Natural killer cell (primary cell): ENCODE data around the gene PLAAT1. TPM values are rescaled to one million over a fixed set of nuclear protein-coding genes. Genes with fewer than 3 reads are reported as not detected.

Experiments
- ATAC-seq, 3 donors: fragments of 150-1000 bp in 2 of 3; fragments of 200-7000 bp in 1 of 3; cut with Tn5 transposase; 1 replicate in 1 of 3; 2 replicates in 2 of 3; pipeline ENCODE4 v1.10.0; 2021; ENCODE audit warnings: mild to moderate bottlenecking in 2 of 3, moderate library complexity in 2 of 3
- DNase-seq, 2 donors: peaks; one replicate each; pipeline versions ENCODE4 v3.0.0 to v3.0.0-alpha.2; 2013 to 2021; ENCODE audit warnings: mixed read lengths in 1 of 2
- H3K27ac ChIP-seq: one replicate; pipeline ENCODE4 v1.5.1; 2013; ENCODE audit warnings: mild to moderate bottlenecking, low read length
- H3K27me3 ChIP-seq: one replicate; pipeline ENCODE4 v1.6.1; 2013; ENCODE audit warnings: low read length; ENCODE audit not compliant: control insufficient read depth, insufficient read depth
- H3K36me3 ChIP-seq: one replicate; pipeline ENCODE4 v1.6.1; 2013; ENCODE audit warnings: low read length; ENCODE audit not compliant: control insufficient read depth, insufficient read depth
- H3K4me1 ChIP-seq: one replicate; pipeline ENCODE4 v1.6.1; 2013; ENCODE audit warnings: low read length; ENCODE audit not compliant: control insufficient read depth, insufficient read depth
- H3K4me3 ChIP-seq: one replicate; pipeline ENCODE4 v1.5.1; 2013; ENCODE audit warnings: low read length
- H3K9me3 ChIP-seq: one replicate; pipeline ENCODE4 v1.6.1; 2013; ENCODE audit warnings: low read length; ENCODE audit not compliant: control insufficient read depth, insufficient read depth
- H3K27ac Mint-ChIP-seq, 2 donors: one replicate each; pipeline ENCODE4 v1.8.0; 2022; ENCODE audit warnings: mild to moderate bottlenecking in 2 of 2, mixed read lengths in 2 of 2, moderate library complexity in 1 of 2
- H3K27me3 Mint-ChIP-seq, 2 donors: one replicate each; pipeline ENCODE4 v1.8.0; 2022; ENCODE audit warnings: low read depth in 2 of 2, mixed read lengths in 2 of 2
- H3K36me3 Mint-ChIP-seq: one replicate; pipeline ENCODE4 v1.8.0; 2022; ENCODE audit warnings: mixed read lengths
- H3K4me1 Mint-ChIP-seq, 2 donors: one replicate each; pipeline ENCODE4 v1.8.0; 2022; ENCODE audit warnings: mixed read lengths in 2 of 2
- H3K4me3 Mint-ChIP-seq: one replicate; pipeline ENCODE4 v1.8.0; 2022; ENCODE audit warnings: mild to moderate bottlenecking, moderate library complexity, mixed read lengths
- H3K9me3 Mint-ChIP-seq, 2 donors: one replicate each; pipeline ENCODE4 v1.8.0; 2022; ENCODE audit warnings: mixed read lengths in 2 of 2
- WGBS: methylation state at CpG from one replicate; pipeline ENCODE4 v1.1.7; 2013; ENCODE audit warnings: missing lambda C conversion rate; ENCODE audit not compliant: insufficient coverage; 5-methylcytosine and 5-hydroxymethylcytosine counted together
- intact Hi-C: fragments of 100-400 bp; cut with micrococcal nuclease; formaldehyde crosslinking; loops from one replicate; pipeline ENCODE4 v1.14.2; 2022
- total RNA-seq, 4 donors: library from RNA; stranded (reverse); fragments of 120-200 nt in 1 of 4; gene quantifications; one replicate each; pipeline versions ENCODE4 v1.2.3 to v1.2.4, GENCODE V29; 2013 to 2022
- TF ChIP-seq, protein P1 (sequence below): fragments of 200-600 bp; IDR thresholded peaks from one replicate; pipeline ENCODE4 v1.8.0; 2022; ENCODE audit warnings: antibody characterized with exemption

The PLAAT1 gene
- total RNA-seq, 3 donors from 2014 or later (not counting 1 experiment from before 2014, with no cell fraction given): not detected

DNA sequence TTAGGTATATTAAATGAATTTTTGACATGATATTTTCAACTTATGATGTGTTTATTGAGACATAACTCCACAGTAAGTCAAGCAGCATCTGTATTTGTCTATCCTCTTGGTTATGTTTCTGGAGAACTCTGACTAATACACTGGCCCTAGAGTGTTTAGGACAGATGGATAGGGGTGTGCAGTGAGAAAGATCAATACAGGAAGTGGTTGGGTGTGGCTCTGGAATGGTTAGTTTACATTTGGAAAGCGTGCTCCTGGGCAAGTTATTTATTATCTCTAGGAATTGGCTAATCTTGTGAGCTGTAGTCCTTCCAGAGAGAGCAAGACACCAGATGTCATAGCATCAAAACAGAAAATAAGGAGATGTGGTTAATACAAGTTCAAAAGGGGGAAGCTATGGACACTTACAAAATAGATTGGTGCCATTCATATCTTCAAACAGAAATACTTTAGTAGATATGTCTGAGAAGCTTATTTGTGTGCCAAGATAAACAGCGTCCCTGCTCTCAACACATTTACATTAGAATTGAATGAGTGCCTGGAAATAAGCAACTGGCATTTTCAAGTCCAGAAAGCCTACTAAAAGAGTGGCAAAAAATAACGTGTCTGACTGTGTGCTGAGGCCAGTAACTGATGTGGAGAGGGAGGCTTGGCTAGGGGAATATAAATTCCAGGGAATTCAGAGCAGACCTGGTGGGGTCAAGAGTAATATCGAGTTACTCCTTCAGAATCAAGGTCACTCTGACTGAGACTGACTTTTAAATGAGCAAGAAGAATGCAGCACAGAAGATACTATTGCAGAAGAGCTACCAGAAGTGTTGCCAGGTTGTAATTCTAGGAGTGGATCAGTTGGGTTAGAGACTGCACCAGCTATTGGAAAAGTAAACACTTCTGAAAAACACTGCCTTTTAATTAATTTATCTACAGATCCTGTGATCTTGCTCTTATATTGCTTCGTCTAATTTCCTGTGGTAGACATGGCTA is 33.4 kb upstream of the PLAAT1 start:
- DNase-seq (no peak), ATAC-seq (no peak)
- no peaks in the 10 kb centered on the region for H3K4me1 ChIP-seq
- no peak overlapping the region for H3K27ac ChIP-seq
- H3K27me3 Mint-ChIP-seq: no peaks in the 10 kb centered on the region
- H3K9me3 Mint-ChIP-seq: peaks cover 0 to 6% of the 10 kb centered on the region in 2 donors
- no peak overlapping the region for H3K4me3 Mint-ChIP-seq
- 61% methylated on average over 5 of the region's 5 CpGs for WGBS
- H3K27ac Mint-ChIP-seq: no peak overlapping the region
- no peaks in the 10 kb centered on the region for H3K36me3 ChIP-seq
- H3K36me3 Mint-ChIP-seq: no peaks in the 10 kb centered on the region
- H3K4me1 Mint-ChIP-seq: no peaks in the 10 kb centered on the region
- H3K9me3 ChIP-seq: no peaks in the 10 kb centered on the region
- H3K4me3 ChIP-seq: no peak overlapping the region
- TF ChIP-seq, protein P1, sequence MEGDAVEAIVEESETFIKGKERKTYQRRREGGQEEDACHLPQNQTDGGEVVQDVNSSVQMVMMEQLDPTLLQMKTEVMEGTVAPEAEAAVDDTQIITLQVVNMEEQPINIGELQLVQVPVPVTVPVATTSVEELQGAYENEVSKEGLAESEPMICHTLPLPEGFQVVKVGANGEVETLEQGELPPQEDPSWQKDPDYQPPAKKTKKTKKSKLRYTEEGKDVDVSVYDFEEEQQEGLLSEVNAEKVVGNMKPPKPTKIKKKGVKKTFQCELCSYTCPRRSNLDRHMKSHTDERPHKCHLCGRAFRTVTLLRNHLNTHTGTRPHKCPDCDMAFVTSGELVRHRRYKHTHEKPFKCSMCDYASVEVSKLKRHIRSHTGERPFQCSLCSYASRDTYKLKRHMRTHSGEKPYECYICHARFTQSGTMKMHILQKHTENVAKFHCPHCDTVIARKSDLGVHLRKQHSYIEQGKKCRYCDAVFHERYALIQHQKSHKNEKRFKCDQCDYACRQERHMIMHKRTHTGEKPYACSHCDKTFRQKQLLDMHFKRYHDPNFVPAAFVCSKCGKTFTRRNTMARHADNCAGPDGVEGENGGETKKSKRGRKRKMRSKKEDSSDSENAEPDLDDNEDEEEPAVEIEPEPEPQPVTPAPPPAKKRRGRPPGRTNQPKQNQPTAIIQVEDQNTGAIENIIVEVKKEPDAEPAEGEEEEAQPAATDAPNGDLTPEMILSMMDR: no peak
- no peaks in the 10 kb centered on the region for H3K27me3 ChIP-seq
- intact Hi-C loops: no loop called here

- no CpG with 5 or more reads among the region's 1 CpG for WGBS
- Histone ChIP-seq H3K4me1 (no peaks in the 10 kb centered on the region), H3K27ac (no peak overlapping the region), H3K27me3 (no peaks in the 10 kb centered on the region), H3K4me3 (no peak overlapping the region), H3K9me3 (no peaks in the 10 kb centered on the region), H3K36me3 (no peaks in the 10 kb centered on the region)
- Mint-ChIP-seq H3K9me3 (peaks cover 0 to 4% of the 10 kb centered on the region in 2 donors), H3K27ac (no peak overlapping the region), H3K4me3 (no peak overlapping the region), H3K36me3 (no peaks in the 10 kb centered on the region), H3K4me1 (no peaks in the 10 kb centered on the region), H3K27me3 (no peaks in the 10 kb centered on the region)
- ATAC-seq: no peak
- DNase-seq: no peak
- TF ChIP-seq, protein P1: no peak
- intact Hi-C loops: no loop called here
These were observed 30.4 kb upstream of the PLAAT1 start for GRCh38 chr3:193210618-193211017.

DNA sequence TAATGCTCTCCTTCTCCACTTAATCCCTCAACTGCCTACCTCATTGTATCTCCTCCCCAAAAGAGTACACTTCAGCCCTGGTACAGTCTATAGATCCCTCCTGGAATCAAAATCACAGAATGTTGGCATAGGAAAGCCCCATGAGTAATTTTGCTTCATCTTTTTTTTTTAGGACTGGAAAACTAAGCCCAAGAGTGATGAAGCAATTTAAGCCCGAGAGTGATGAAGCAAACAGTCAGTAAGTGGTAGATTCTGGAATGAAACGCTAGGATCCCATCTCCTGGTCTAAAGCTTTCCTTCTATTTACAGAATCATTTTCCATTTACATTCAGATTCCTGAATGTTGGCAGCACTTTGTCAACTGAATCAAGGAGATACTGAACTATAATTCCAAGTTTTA is 29.8 kb upstream of the PLAAT1 start:
- Mint-ChIP-seq H3K36me3 (no peaks in the 10 kb centered on the region), H3K4me1 (no peaks in the 10 kb centered on the region), H3K4me3 (no peak overlapping the region), H3K9me3 (peaks cover 0 to 4% of the 10 kb centered on the region in 2 donors), H3K27ac (no peak overlapping the region), H3K27me3 (no peaks in the 10 kb centered on the region)
- DNase-seq (no peak), ATAC-seq (no peak)
- no peaks in the 10 kb centered on the region for H3K9me3 ChIP-seq
- H3K36me3 ChIP-seq: no peaks in the 10 kb centered on the region
- no peak overlapping the region for H3K4me3 ChIP-seq
- intact Hi-C loops: no loop called here
- WGBS: 100% methylated on average over 1 of the region's 2 CpGs
- no peaks in the 10 kb centered on the region for H3K4me1 ChIP-seq
- TF ChIP-seq, protein P1: no peak
- H3K27ac ChIP-seq: no peak overlapping the region
- H3K27me3 ChIP-seq: no peaks in the 10 kb centered on the region
